HepG2 (cell line): ENCODE results near the gene ATF3. TPM values are rescaled to one million over a fixed set of nuclear protein-coding genes. Genes with fewer than 3 reads are reported as not detected.

ENCODE experiments used
- CHCHD3 ChIP-seq: sonication (generic); formaldehyde crosslinking; IDR thresholded peaks from 2 replicates; pipeline ENCODE4 v1.8.0; 2022; ENCODE audit warnings: mild to moderate bottlenecking, missing genetic modification reagents, moderate library complexity
- ETV6 ChIP-seq: sonication (generic); formaldehyde crosslinking; conservative IDR thresholded peaks from 2 replicates; pipeline ENCODE4 v1.4.0; 2020; ENCODE audit warnings: missing genetic modification reagents
- HDAC2 ChIP-seq: sonication (generic); formaldehyde crosslinking; IDR thresholded peaks from 2 replicates; pipeline ENCODE4 v1.4.0; 2020; ENCODE audit warnings: missing genetic modification reagents
- MAFG ChIP-seq: sonication (generic); formaldehyde crosslinking; IDR thresholded peaks from 2 replicates; pipeline ENCODE4 v1.5.1; 2020; ENCODE audit warnings: mild to moderate bottlenecking, missing genetic modification reagents
- NCOA2 ChIP-seq: sonication (generic); formaldehyde crosslinking; IDR thresholded peaks from 2 replicates; pipeline ENCODE4 v1.8.0; 2022; ENCODE audit warnings: inconsistent platforms
- POGZ ChIP-seq: sonication (generic); formaldehyde crosslinking; IDR thresholded peaks from 2 replicates; pipeline ENCODE4 v1.4.0; 2020; ENCODE audit warnings: mild to moderate bottlenecking, missing genetic modification reagents
- RELA ChIP-seq: sonication (generic); formaldehyde crosslinking; IDR thresholded peaks from 2 replicates; pipeline ENCODE4 v1.4.0; 2020; ENCODE audit warnings: missing genetic modification reagents
- RORA ChIP-seq: sonication (generic); formaldehyde crosslinking; IDR thresholded peaks from 2 replicates; pipeline ENCODE4 v1.5.0; 2020; ENCODE audit warnings: mild to moderate bottlenecking, missing genetic modification reagents, moderate library complexity
- SKIL ChIP-seq: sonication (generic); formaldehyde crosslinking; IDR thresholded peaks from 2 replicates; pipeline ENCODE4 v1.8.0; 2022; ENCODE audit warnings: missing genetic modification reagents, mild to moderate bottlenecking, moderate library complexity, borderline replicate concordance
- TCF7L2 ChIP-seq: IDR thresholded peaks from 2 replicates; pipeline ENCODE4 v1.6.1; 2011; ENCODE audit warnings: mild to moderate bottlenecking, low read depth, low read length, moderate library complexity
- TP53 ChIP-seq: sonication (generic); formaldehyde crosslinking; conservative IDR thresholded peaks from 2 replicates; pipeline ENCODE4 v1.4.0; 2020; ENCODE audit warnings: missing genetic modification reagents
- ZBED4 ChIP-seq: sonication (generic); formaldehyde crosslinking; IDR thresholded peaks from 2 replicates; pipeline ENCODE4 v1.4.0; 2020; ENCODE audit warnings: missing genetic modification reagents, borderline replicate concordance
- ZNF276 ChIP-seq: sonication (generic); formaldehyde crosslinking; IDR thresholded peaks from 2 replicates; pipeline ENCODE4 v1.4.0; 2020; ENCODE audit warnings: mild to moderate bottlenecking, low read depth, missing genetic modification reagents
- ZNF280B ChIP-seq: sonication (generic); formaldehyde crosslinking; IDR thresholded peaks from 2 replicates; pipeline ENCODE4 v1.5.0; 2020; ENCODE audit warnings: missing genetic modification reagents, mild to moderate bottlenecking, borderline replicate concordance
- ZNF720 ChIP-seq: sonication (generic); formaldehyde crosslinking; IDR thresholded peaks from 2 replicates; pipeline ENCODE4 v1.4.0; 2020; ENCODE audit warnings: missing genetic modification reagents
- ZSCAN20 ChIP-seq: sonication (generic); formaldehyde crosslinking; IDR thresholded peaks from 2 replicates; pipeline ENCODE4 v1.4.0; 2020; ENCODE audit warnings: missing genetic modification reagents, mild to moderate bottlenecking, borderline replicate concordance
- polyA plus RNA-seq, 8 experiments: library from polyadenylated mRNA; depleted of rRNA in 3 of 8; stranded (reverse) in 7 of 8; unstranded in 1 of 8; fragments of >200 nt; fragmentation: Illumina TruSeq in 4 of 8; extraction: Trizol in 4 of 8; gene quantifications; 2 replicates each; pipeline versions ENCODE4 v1.2.1 to v1.2.3, GENCODE V29; 2011 to 2016; ENCODE audit warnings: low read depth in 4 of 8, missing spikeins in 1 of 8, mixed read lengths in 1 of 8; ENCODE audit not compliant: insufficient read depth in 1 of 8
- total RNA-seq, 5 experiments: library from RNA; depleted of rRNA; stranded (reverse); fragments of >200 nt; fragmentation: Illumina TruSeq; extraction: Trizol; gene quantifications; 2 replicates each; pipeline ENCODE4 v1.2.3, GENCODE V29; 2016; ENCODE audit warnings: low read depth in 1 of 5
- TF ChIP-seq, protein P1 (sequence below): sonication (generic); formaldehyde crosslinking; IDR thresholded peaks from 2 replicates; pipeline ENCODE4 v1.8.1; 2022; ENCODE audit warnings: low read depth, mild to moderate bottlenecking, missing genetic modification reagents

The ATF3 gene
- total and polyA plus RNA-seq, 2 of the 13 experiments (the other 11 are each of a cell fraction or from before 2014, with no cell fraction given): 5.0 to 13.0 TPM

DNA sequence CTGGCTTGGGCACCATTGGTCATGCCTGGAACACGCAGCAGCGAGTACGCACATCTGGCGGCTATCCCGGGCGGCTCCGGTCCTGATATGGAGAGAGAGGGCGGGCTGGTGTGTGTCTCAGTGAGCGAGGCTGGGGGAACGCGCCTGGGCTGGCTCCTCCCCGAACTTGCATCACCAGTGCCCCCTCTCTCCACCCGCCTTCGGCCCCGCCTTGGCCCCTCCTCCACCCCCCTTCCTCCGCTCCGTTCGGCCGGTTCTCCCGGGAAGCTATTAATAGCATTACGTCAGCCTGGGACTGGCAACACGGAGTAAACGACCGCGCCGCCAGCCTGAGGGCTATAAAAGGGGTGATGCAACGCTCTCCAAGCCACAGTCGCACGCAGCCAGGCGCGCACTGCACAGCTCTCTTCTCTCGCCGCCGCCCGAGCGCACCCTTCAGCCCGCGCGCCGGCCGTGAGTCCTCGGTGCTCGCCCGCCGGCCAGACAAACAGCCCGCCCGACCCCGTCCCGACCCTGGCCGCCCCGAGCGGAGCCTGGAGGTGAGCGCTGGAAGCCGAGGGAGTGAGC, at the start of gene ATF3 (continued):
- TF ChIP-seq ZBED4 (CRISPR knock-in tag): peak; percentile 20; the same call in 1 of the 2 replicates
- TF ChIP-seq, protein P1, sequence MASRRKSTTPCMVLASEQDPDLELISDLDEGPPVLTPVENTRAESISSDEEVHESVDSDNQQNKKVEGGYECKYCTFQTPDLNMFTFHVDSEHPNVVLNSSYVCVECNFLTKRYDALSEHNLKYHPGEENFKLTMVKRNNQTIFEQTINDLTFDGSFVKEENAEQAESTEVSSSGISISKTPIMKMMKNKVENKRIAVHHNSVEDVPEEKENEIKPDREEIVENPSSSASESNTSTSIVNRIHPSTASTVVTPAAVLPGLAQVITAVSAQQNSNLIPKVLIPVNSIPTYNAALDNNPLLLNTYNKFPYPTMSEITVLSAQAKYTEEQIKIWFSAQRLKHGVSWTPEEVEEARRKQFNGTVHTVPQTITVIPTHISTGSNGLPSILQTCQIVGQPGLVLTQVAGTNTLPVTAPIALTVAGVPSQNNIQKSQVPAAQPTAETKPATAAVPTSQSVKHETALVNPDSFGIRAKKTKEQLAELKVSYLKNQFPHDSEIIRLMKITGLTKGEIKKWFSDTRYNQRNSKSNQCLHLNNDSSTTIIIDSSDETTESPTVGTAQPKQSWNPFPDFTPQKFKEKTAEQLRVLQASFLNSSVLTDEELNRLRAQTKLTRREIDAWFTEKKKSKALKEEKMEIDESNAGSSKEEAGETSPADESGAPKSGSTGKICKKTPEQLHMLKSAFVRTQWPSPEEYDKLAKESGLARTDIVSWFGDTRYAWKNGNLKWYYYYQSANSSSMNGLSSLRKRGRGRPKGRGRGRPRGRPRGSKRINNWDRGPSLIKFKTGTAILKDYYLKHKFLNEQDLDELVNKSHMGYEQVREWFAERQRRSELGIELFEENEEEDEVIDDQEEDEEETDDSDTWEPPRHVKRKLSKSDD (CRISPR knock-in tag): peak; percentile 77; the same call in 1 of the 2 replicates
- 0 out of 2 replicates have a peak, but pooled peaks have one; percentile 52 for TF ChIP-seq CHCHD3 (CRISPR knock-in tag)
- TF ChIP-seq ETV6 (CRISPR knock-in tag): peak; percentile 57; the same call in 1 of the 2 replicates
- peak; percentile 62 for TF ChIP-seq NCOA2 (CRISPR knock-in tag)
- no peak for TF ChIP-seq ZNF276 (CRISPR knock-in tag)
- TF ChIP-seq ZNF720 (CRISPR knock-in tag): no peak
- TF ChIP-seq POGZ: peak; percentile 85
- no peak; the same call in 1 of the 2 replicates for TF ChIP-seq ZNF280B
- no peak for TF ChIP-seq TCF7L2
- no peak for TF ChIP-seq TP53 (CRISPR knock-in tag)
- TF ChIP-seq ZSCAN20: no peak; the same call in 1 of the 2 replicates
- TF ChIP-seq MAFG (CRISPR knock-in tag): no peak
- no peak for TF ChIP-seq RORA (CRISPR knock-in tag)
- TF ChIP-seq HDAC2 (CRISPR knock-in tag): 0 out of 2 replicates have a peak, but pooled peaks have one; percentile 27
- TF ChIP-seq RELA: no peak
- peak; percentile 63 for TF ChIP-seq SKIL (CRISPR knock-in tag)
